DMS114 treated with DMSO at 0.1 percent for 48 hours (cell line): Measurements from ENCODE around the gene DDC.

Experiments used
- DNase-seq: peaks from one replicate; lab custom pipeline; 2025; ENCODE audit not compliant: unreplicated experiment; lab: John Stamatoyannopoulos, UW

DDC gene

DNA sequence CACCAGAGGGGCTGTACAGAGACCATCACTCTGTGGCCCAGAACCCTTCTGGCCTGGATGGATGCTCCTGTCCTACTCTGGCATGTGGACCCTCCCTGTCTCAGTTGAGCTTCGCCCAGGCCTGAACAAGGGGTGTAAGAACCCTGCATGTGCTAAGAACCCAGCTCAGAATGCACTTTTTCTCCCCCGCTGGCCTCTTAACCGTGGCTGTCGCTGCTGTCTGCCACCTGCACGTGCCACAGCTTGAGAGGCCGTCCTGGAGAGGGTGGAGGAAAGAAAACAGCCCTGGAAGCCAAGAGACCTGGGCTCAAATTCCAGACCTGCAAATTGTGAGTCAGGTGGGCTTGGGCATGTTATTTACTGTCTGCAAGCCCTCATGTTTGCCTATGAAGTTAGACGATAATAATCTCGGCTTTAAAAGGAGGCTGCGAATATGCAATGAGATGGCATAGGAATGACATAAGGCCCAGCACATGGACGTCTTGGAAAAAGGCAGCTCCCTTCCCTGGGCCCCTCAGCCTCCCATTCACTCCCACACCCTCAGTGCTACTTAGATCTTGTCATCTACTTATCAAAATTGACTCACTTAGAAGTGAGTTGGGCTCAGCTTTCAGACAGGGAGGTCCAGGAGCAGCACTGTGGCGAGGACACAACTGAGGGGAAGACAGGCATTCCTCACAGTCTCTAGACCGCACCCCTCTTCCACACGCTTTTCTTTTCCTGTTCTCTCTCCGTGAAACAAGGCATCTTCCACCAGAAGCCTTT is 146.5 kb downstream of the DDC start:
- no peak for DNase-seq

DNA sequence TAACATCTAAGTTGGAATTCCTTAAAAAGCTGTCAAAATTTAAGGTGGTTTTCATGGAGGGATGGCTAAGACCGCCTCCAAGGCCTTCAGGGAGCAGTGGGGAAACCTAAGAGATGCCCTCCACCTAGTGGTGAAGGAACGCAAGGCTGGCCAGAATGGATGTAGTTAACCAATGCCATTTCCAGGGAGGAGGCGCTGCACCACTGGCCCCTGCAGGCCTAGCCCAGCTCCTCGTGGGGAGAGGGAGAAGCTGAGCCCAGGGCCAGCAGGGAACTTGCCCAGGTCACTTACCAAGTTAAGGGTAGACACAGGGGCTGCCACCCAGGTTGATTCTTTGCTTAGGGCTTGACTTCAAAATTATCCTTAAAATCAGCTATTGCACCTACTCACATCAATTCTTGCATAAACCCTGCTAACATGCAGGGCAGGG is 147.1 kb downstream of the DDC start:
- peak; percentile 90 for DNase-seq

GRCh38 chr7:50416527-50417182 is 148.6 kb downstream of the DDC start:
- DNase-seq: no peak

- no peak for DNase-seq
These were observed 149.3 kb downstream of the DDC start for GRCh38 chr7:50415844-50416364.

- DNase-seq: no peak
These were observed 151.6 kb downstream of the DDC start for GRCh38 chr7:50413561-50413960.

GRCh38 chr7:50412973-50413372 is 152.2 kb downstream of the DDC start:
- no peak for DNase-seq

DNA sequence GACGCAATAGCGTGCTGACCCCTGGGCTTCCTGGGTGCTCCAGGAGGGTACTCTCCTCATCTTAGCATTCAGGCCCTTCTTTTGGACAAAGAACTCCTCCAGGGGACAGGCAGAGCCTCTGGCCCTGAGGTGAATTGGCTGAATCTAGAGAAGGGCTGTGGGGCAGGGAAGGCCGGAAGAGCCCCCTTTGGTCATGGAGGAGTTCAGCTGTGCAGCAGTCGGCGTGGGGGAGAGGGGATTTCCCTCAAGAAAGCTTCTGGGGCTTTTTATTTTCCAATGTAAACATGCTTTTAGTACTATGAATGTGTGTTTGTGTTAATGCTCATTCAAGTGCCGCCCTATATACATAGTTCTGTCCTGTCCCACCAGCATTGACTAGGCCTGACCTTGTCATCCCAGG is 153.9 kb downstream of the DDC start:
- DNase-seq: no peak

DNA sequence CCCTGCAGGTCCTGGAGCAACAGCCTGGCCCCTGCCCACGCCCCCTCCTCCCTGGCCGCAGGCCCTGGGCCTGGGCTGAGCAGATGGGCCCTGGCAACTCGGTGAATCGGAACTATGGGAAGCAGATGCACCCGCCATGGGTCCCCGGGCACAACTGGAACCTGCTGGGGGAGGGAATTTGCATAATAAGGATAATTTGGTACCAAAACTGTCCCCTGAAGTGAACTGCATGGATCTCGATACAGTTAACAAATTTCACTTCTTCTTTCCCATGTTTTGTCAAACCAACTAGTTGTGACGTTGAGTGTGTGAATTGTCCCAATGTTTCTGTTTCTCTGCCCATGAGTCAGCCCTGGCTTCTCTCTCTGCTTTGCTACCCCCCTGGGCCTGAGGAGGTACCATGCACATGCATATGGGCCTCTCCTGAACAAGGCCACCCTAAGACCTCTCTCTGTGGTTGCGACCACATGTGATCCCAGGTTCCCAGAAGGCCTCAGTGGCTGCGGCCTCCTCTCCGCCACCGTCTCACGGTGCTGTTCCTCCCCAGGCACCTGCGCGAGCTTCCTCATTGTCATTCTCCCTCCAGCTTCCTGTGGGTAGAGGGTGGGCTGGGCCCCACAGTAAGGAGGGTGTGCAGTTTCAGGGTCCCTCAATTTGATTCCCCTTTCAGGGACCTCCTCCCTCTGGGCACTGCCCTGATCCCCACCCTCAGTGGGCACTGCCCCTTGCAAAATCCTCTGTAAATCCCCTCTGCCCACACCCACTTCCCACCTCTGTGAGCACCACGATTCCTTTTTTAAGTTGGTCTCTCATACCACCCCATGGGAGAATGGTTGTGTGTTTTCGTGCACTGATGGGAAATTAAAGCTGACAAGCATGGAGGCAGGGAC is 155.1 kb downstream of the DDC start:
- no peak for DNase-seq
